ENCODE results near the gene NSD1. TPM values are rescaled to one million over a fixed set of nuclear protein-coding genes. Genes with fewer than 3 reads are reported as not detected.

NSD1 gene
- total and polyA plus RNA-seq, 2 of the 8 experiments (the other 6 are each of a cell fraction or from before 2014, with no cell fraction given): 22.8 to 168 TPM

- Histone ChIP-seq H4K8ac (ENCODE audit: extremely low read depth, insufficient read depth, low read length) (no peak overlapping the region), H3K27ac (ENCODE audit: low read depth, low read length) (no peak overlapping the region), H2BK120ac (replicated peaks; ENCODE audit: low read depth, low read length) (no peak overlapping the region), H4K91ac (replicated peaks; ENCODE audit: insufficient read length, low read length) (no peak overlapping the region), H3K9me3 (ENCODE audit: insufficient read depth in 2 of 2, low read depth in 1 of 2, low read length in 1 of 2) (no peaks in the 10 kb centered on the region), H3K23me2 (ENCODE audit: low read depth, low read length) (no peaks in the 10 kb centered on the region), H3K27me3 (replicated peaks in 1 of 4; ENCODE audit: control insufficient read depth in 3 of 4, extremely low read depth in 1 of 4, insufficient read depth in 3 of 4, low read length in 3 of 4) (no peaks in the 10 kb centered on the region), H3K23ac (ENCODE audit: insufficient read length) (no peak overlapping the region), H2BK5ac (ENCODE audit: low read depth, low read length) (no peak overlapping the region), H2BK12ac (ENCODE audit: low read depth, low read length) (no peak overlapping the region), H2AFZ (ENCODE audit: low read length) (no peak overlapping the region), H4K20me1 (replicated peaks in 1 of 2; ENCODE audit: control insufficient read depth in 1 of 2, insufficient read depth in 2 of 2, low read length in 2 of 2) (peaks cover 0 to 2% of the 10 kb centered on the region in 2 experiments), H3K14ac (ENCODE audit: insufficient read length) (no peak overlapping the region), H4K5ac (ENCODE audit: insufficient read length, low read depth, low read length) (no peak overlapping the region), H2BK15ac (ENCODE audit: low read length) (no peak overlapping the region), H3K9ac (replicated peaks in 1 of 4; ENCODE audit: extremely low read depth in 1 of 4, low read depth in 3 of 4, low read length in 3 of 4) (no peak overlapping the region), H3K4ac (replicated peaks; ENCODE audit: insufficient read length, low read depth, low read length) (no peak overlapping the region), H3K4me3 (ENCODE audit: extremely low read depth in 1 of 4, insufficient read depth in 2 of 4, low read depth in 3 of 4, low read length in 4 of 4) (no peak overlapping the region), H3K79me1 (ENCODE audit: low read depth, low read length) (0 out of 2 replicates have a peak, but pooled peaks cover 2% of the 10 kb centered on the region), H2BK20ac (ENCODE audit: low read length) (no peak overlapping the region), H3K4me1 (replicated peaks in 1 of 4; ENCODE audit: control insufficient read depth in 3 of 4, insufficient read depth in 4 of 4, low read length in 3 of 4) (no peaks in the 10 kb centered on the region), H3K18ac (ENCODE audit: extremely low read depth, low read length) (no peak overlapping the region), H3K36me3 (ENCODE audit: control insufficient read depth in 2 of 4, insufficient read depth in 4 of 4, low read length in 3 of 4) (peaks cover 39 to 81% (median 61%) of the 10 kb centered on the region in 4 experiments), H2AK5ac (ENCODE audit: low read depth, low read length) (no peak overlapping the region), H3K4me2 (ENCODE audit: insufficient read depth in 1 of 2, low read depth in 2 of 2, low read length in 2 of 2) (no peak overlapping the region), H3K79me2 (ENCODE audit: control insufficient read depth in 1 of 2, insufficient read depth in 2 of 2, low read length in 2 of 2) (no peaks in the 10 kb centered on the region; a peak in 1 of 4 replicates), H3K56ac (replicated peaks; ENCODE audit: insufficient read length, low read depth, low read length) (no peak overlapping the region)
- no peak for TF ChIP-seq CTCF (IDR thresholded peaks at IDR 0.05; ENCODE audit: control extremely low read depth in 1 of 3, insufficient read depth in 1 of 3, low read depth in 1 of 3, low read length in 3 of 3)
- no peak for TF ChIP-seq E2F6 (IDR thresholded peaks at IDR 0.05)
- TF ChIP-seq EZH2 (IDR thresholded peaks at IDR 0.05; ENCODE audit: low read depth, low read length, severe bottlenecking): no peak
- TF ChIP-seq CBX5 (IDR thresholded peaks at IDR 0.05; ENCODE audit: low read depth, low read length): no peak
- TF ChIP-seq CEBPB (IDR thresholded peaks at IDR 0.05; ENCODE audit: low read depth, low read length): no peak
- POLR2A ChIA-PET (ENCODE audit: partially characterized antibody): interaction anchor here (0.6 to 1.8 kb wide), 3 partner anchors 16 to 85 kb away, joined by 3 to 5 read pairs (median 3); no protein-coding TSS in a partner anchor
- FAIRE-seq (no peak), DNase-seq (ENCODE audit: low read depth in 1 of 2, low spot score in 2 of 2) (no peak)
- CTCF ChIA-PET (ENCODE audit: partially characterized antibody): interaction anchor here (0.6 to 4.9 kb wide), 3 partner anchors 24 to 157 kb away, joined by 3 to 23 read pairs (median 3); no protein-coding TSS in a partner anchor
- 92% methylated on average over 7 of the region's 7 CpGs; no CpG with 5 or more reads in 1 of the 2 experiments for WGBS, 2 experiments (ENCODE audit: extremely low coverage in 1 of 2, insufficient coverage in 1 of 2, insufficient read length in 1 of 2, insufficient replicate concordance in 2 of 2, low coverage in 1 of 2, low lambda C conversion rate in 2 of 2, missing lambda C conversion rate in 1 of 2)
Measured at GRCh38 chr5:177269232-177269895, 135.8 kb downstream of the NSD1 start.
